ENCODE data around the gene RXRA. TPM values are rescaled to one million over a fixed set of nuclear protein-coding genes. Genes with fewer than 3 reads are reported as not detected.
A peak's percentile ranks its signal among the peaks of the same experiment; 100 is the strongest.

The RXRA gene
- total RNA-seq, 4 donors from 2014 or later = 41.8 to 83.1 (median 50.4) TPM

GRCh38 chr9:134332841-134333233 is 6.6 kb downstream of the RXRA start:
- no CpG with 5 or more reads among the region's 8 CpGs for WGBS, 2 donors
- intact Hi-C loops (cut with DNase I) = no loop called here
- TF ChIP-seq POLR2A (IDR thresholded peaks at IDR 0.05) (no peak), CTCF (IDR thresholded peaks at IDR 0.05) (no peak)

GRCh38 chr9:134333234-134333873 is 7.1 kb downstream of the RXRA start:
- no peak for DNase-seq
- H3K36me3 ChIP-seq = peaks cover 0 to 17% (median 0%) of the 10 kb centered on the region in 3 donors
- peak overlapping the region; percentile 24 to 57 (median 38) for H3K27ac ChIP-seq
- TF ChIP-seq POLR2A (IDR thresholded peaks at IDR 0.05) (no peak), CTCF (IDR thresholded peaks at IDR 0.05) (no peak)
- WGBS, 2 donors = 81% methylated on average over 3 of the region's 24 CpGs; no CpG with 5 or more reads in 1 of the 2 donors
- H3K4me3 ChIP-seq = peak overlapping the region in 1 of 4 donors; percentile 33
- no peaks in the 10 kb centered on the region for H3K27me3 ChIP-seq
- intact Hi-C loops (cut with DNase I) = no loop called here
- peaks cover 78 to 100% (median 91%) of the 10 kb centered on the region in 3 donors for H3K4me1 ChIP-seq
- no peaks in the 10 kb centered on the region for H3K9me3 ChIP-seq

More at GRCh38 chr9:134332841-134333233, 6.6 kb downstream of the RXRA start:
- no peaks in the 10 kb centered on the region for H3K9me3 ChIP-seq
- peaks cover 78 to 100% (median 91%) of the 10 kb centered on the region in 3 donors for H3K4me1 ChIP-seq
- DNase-seq = no peak
- H3K27me3 ChIP-seq = no peaks in the 10 kb centered on the region
- peak overlapping the region in 1 of 4 donors; percentile 33 for H3K4me3 ChIP-seq
- H3K36me3 ChIP-seq = peaks cover 0 to 15% (median 0%) of the 10 kb centered on the region in 3 donors
- peak overlapping the region in 3 of 4 donors; percentile 32 to 57 (median 36) for H3K27ac ChIP-seq

GRCh38 chr9:134333874-134334581 is 7.8 kb downstream of the RXRA start:
- H3K27ac ChIP-seq = peak overlapping the region; percentile 24 to 57 (median 38)
- no peak for TF ChIP-seq POLR2A (IDR thresholded peaks at IDR 0.05)
- H3K4me1 ChIP-seq = peaks cover 78 to 100% (median 91%) of the 10 kb centered on the region in 3 donors
- DNase-seq = no peak
- no peak overlapping the region for H3K4me3 ChIP-seq
- H3K27me3 ChIP-seq = no peaks in the 10 kb centered on the region
- 69 to 78% methylated on average over 5 to 6 of the region's 16 CpGs for WGBS, 2 donors
- no peaks in the 10 kb centered on the region for H3K9me3 ChIP-seq
- intact Hi-C loops (cut with DNase I) = no loop called here
- peaks cover 0 to 17% (median 0%) of the 10 kb centered on the region in 3 donors for H3K36me3 ChIP-seq

- Histone ChIP-seq H3K27ac (no peak overlapping the region), H3K4me3 (no peak overlapping the region), H3K9me3 (no peaks in the 10 kb centered on the region), H3K27me3 (no peaks in the 10 kb centered on the region), H3K4me1 (peaks cover 78 to 100% (median 91%) of the 10 kb centered on the region in 3 donors), H3K36me3 (peaks cover 0 to 17% (median 0%) of the 10 kb centered on the region in 3 donors)
- 100% methylated on average over 1 of the region's 2 CpGs; no CpG with 5 or more reads in 1 of the 2 donors for WGBS, 2 donors
- no peak for DNase-seq
- intact Hi-C loops (cut with DNase I) = no loop called here
- TF ChIP-seq CTCF (IDR thresholded peaks at IDR 0.05) = no peak
- no peak for TF ChIP-seq POLR2A (IDR thresholded peaks at IDR 0.05)
These were observed 8.8 kb downstream of the RXRA start for GRCh38 chr9:134335061-134335460.

DNA sequence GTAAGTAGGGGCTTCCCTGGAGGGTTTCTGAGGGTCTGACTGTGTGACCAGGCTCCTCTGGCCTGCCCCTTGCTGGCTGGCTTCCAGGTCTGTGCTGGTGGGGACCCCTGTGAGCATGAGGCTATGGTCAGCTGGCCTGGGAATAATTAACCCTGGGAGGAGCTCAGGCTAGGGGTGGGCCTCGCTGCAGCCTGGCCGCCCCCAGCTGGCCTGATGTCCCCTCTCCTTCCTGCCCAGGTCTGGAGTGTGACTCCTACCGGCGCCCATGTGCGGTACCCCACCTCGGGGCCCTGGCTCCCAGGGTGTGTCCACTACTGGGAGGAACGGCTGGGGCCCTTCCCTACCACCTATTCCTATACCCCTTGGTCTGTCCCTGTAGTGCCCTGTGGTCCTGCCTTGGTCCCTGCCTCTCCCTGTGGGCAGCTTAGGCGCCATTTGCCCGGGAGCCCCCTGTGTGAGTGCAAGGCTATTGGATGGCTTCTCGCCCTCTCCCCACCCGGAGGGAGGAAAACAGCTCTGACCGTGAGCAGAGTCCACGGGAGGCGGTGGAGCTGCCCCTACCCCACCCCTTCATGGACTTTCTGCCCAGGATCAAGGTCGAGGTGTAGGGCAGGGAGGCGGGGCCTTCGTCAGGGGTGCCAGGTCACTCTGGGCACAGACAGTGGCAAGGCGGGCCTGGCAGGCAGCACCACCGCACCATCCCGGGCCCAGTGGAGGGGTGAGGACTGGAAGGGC is 9.4 kb downstream of the RXRA start:
- Histone ChIP-seq H3K9me3 (no peaks in the 10 kb centered on the region), H3K4me1 (peaks cover 78 to 100% (median 91%) of the 10 kb centered on the region in 3 donors), H3K27ac (peak overlapping the region in 1 of 4 donors; percentile 5), H3K36me3 (peaks cover 0 to 17% (median 0%) of the 10 kb centered on the region in 3 donors), H3K4me3 (no peak overlapping the region), H3K27me3 (no peaks in the 10 kb centered on the region)
- TF ChIP-seq CTCF (IDR thresholded peaks at IDR 0.05) = no peak
- no peak for TF ChIP-seq POLR2A (IDR thresholded peaks at IDR 0.05)
- no peak for DNase-seq
- intact Hi-C loops (cut with DNase I) = no loop called here
- 90% methylated on average over 8 of the region's 20 CpGs; no CpG with 5 or more reads in 1 of the 2 donors for WGBS, 2 donors
